GM19324 (cell line): ENCODE measurements around the gene WIPF1.

Experiments used
- ATAC-seq: cut with Tn5 transposase; IDR thresholded peaks from one replicate; pipeline ENCODE4 v1.9.1; 2021; ENCODE audit warnings: mild to moderate bottlenecking, moderate library complexity; ENCODE audit not compliant: unreplicated experiment, low FRiP score

The WIPF1 gene

GRCh38 chr2:174546519-174547506 is 50.8 kb downstream of the WIPF1 start:
- ATAC-seq = no peak

DNA sequence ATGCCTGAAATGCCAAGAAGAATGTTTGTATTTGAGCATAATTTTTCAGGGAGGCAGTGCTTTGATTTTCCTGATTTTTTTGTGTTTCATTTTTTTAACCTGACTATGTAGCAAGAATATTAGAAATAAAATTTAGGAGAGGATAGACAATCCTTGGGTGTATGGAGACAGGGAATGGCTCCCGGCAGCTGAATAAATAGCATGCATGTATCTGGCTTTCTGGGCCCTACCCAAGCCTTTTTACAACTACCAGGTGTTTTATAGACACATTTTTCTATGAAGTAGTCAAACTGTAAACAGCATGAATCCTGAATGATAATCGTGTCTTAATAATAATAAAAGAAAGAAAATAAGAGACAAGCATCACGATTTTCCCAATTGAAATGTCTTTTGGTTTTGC is 52.4 kb downstream of the WIPF1 start:
- ATAC-seq = no peak

DNA sequence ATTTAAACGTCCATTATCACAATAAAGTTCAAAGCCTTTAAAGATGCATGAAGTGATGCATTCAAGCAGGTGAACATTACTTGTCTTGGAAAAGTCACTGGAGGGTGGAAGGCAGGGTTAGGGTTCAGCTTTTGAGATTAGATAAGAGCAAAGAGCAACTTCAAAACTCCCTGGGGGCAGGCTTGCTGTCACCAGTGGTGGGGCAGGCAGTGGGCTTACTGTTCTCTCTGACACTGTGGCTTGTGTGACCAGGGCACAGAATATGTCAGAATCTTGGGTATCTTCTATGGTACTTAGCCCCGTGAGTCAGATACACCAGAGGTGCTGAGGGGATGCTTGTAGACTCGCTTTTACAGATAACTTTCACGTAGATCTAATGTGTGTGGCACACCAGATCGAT is 52.8 kb downstream of the WIPF1 start:
- ATAC-seq = no peak

GRCh38 chr2:174544156-174544555 is 53.4 kb downstream of the WIPF1 start:
- no peak for ATAC-seq

GRCh38 chr2:174540893-174541292 is 56.7 kb downstream of the WIPF1 start:
- no peak for ATAC-seq

DNA sequence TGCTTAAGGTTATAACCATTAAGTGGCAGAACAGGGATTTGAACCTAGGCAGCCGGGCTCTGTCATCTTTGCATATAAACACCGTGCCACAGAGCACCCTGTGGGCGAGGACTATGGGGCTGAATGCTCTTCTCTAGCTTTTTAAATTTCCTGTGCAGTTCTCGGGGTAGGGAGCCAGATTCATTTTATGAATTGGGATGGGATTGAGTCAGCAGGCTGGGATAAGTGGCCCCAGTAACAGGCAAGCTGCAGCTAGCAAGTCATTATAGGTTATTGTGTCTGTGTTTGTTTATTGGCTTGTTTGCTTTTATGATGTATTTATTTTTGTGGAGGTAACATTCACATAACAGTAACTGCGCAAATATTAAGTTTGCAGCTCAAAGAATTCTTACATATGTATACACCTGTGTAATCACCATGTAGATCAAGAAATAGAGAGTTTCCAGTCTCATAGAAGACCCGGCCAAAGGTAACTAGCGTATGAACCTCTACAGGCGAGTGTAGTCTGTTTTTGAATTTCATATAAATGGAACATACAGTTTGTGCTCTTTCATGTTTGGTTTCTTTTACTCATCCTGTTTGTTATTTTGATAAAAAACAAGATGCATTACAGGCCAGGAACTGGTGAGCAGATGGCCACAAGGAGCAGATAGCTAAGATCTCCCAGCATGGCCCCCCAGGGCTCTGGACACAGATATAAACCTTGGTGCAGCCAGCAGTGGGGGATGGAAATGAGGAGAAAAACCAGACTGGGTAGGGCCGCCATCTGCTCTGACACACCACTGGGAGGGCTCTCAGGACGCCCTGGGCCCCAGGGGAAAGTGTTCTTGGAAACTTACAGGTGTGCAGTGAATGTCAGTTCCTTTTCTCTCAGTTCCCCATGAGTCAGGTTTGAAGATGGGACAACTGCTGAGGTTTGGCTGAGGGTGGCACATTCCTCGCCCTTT is 61.6 kb downstream of the WIPF1 start:
- ATAC-seq = no peak

DNA sequence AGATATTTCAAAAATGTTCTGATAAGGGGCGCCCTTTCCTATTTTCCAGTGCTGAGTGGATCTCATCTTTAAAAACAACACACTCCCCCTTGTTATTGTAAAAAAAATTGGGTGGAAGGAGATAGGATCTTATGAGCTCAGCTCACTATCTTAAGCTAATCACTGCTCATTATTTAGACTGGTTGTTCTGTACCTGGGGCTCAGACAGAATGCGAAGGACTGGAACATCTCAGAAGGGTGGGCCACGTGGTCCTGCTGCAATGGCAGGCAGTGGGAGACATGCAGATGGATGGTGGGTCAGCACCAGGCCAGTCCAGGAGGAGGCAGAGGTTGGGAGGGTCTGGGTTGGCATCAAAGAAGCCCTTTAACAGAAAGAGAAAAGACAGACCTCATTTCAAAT is 62.5 kb downstream of the WIPF1 start:
- ATAC-seq = no peak

GRCh38 chr2:174529916-174530315 is 67.7 kb downstream of the WIPF1 start:
- no peak for ATAC-seq

- ATAC-seq = no peak
Measured at GRCh38 chr2:174527959-174528358, 69.6 kb downstream of the WIPF1 start.

DNA sequence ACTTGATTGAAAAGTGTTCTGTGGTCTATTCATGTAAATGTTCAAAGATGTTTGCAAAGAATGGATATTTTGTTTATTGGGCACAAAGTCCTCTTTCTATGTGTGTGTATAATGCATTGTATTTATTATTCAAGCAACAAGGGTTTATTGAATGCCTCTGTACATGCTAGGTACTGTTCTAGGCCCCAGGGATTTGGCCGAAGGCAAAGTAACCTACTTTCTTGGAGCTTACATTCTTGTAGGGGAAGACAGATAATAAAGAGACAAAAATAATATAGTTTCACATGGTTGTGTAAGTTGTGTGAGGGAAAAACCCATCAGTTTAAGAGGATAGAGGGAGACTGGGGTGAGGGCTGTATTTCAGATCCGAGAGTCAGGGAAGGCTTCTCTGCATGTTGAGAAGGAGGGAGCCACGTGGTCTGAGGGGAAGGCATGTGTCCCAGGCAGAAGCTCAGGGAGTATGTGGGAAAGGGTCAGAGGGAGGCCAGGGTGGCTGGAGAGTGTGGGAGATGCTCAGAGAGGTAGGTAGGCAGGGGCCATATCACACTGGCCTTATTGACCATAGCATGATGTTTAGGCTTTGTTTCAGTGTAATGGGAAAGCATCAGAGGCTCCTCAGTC is 70.4 kb downstream of the WIPF1 start:
- no peak for ATAC-seq

DNA sequence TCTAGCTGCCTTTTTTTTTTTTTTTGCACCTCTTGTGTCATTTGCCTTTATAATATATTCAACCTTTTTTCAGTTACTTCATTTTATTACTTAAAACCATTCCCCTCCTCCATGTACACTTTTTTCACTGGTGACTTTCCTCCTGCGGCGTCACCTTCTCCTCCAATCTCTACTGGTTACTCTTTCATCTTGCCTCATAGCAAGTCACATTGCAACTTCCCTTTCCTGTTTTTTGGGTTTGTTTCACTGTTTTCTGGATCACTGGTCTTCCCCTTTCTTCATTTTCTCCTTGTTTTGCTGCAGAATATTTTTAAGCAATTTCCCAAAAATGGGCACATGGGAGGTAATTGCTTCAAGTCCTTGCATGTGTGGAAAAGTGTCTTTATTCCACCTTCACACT is 73.1 kb downstream of the WIPF1 start:
- no peak for ATAC-seq

DNA sequence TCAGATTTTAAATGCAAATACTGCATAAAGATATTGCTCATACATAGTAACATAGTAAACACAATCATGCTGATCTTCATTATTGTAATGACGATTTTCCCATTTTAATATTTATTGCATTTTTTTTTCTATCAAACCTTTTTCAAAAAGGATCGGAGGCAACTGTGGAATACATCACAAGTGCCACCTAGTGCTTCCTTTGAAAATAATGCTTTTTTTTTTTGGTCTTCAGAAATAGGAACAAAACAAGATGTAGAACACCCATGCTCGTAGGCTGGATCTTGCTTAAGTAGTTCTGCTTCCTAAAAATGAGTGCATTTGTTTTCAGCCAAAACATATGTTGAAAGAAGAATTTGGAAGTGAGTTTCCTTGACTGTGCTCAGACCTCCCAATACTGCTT is 75.1 kb downstream of the WIPF1 start:
- no peak for ATAC-seq

DNA sequence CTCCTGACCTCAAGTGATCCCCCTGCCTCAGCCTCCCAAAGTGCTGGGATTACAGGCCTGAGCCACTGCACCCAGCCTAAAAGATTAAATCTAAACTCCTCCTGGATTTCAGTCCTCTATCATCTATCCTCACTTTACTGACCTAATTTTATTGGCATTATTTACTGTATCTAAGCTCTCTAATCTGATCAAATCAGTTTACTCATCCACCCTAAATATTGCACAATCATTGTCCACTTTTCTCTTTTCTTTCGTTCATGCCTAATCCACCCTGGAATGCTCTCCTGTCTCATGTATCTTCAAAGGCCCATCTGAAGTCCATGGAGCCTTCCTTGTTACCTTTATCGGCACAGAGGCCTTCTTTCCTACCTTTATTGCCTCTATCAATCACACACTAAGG is 79.2 kb downstream of the WIPF1 start:
- ATAC-seq = no peak

DNA sequence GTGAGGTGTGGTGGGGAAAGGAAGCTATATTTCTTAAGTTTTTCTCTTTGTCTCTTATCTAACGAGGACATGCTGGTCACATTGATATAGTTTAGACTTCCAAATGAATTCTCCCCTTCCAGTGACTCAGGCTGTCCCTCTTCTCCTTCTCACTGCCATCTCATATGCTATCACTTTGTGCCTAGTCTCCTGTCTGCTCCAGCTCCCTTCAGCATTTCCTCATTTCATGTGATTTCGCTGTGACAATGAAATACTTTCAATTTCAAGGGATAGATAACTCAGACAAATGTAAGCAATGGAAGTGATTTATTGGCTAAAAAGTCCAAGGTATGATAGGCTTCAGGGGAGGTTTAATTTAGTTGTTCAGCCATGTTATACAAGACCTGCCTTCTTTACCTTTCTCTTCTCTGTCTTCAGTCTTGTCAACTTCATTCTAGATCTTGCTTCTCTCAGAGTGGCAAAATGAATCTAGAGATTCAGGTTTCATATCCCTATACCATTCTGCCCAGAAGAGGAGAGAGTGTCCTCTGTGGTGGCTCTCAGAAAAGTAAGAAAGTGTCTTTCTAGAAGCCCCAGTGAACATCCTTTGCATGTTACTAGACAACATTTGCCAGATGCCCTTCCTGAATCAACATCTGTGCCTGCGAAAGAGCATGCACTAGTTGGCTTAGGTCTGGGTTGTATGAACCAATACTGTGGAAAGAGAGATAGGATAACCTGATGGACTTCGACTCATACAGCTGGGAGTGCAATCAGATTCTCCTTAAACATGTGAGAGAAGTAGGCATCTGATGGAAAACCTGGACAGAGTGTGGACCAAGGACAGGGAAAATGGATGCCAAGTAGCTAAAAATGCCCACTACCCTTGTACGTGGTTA is 80.9 kb downstream of the WIPF1 start:
- no peak for ATAC-seq

DNA sequence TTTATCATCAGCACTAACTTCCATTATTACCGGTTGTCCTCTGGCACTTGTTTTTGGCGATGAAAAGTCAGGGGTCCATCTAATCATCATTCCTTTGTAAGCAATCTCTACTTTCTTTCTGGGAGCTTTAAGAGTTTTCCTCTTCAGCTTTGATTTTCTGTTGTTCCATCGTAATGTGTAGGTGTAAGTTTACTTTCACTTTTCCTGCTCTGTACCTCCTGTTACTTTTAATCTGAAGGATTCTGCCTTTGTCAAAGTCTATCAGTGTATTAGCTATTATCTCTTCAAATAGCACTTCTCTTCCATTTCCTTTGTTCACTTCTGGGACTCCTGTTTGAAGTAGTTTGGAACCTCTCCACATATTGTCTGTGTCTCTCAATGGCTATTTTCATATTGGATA is 85.3 kb downstream of the WIPF1 start:
- no peak for ATAC-seq

- no peak for ATAC-seq
Measured at GRCh38 chr2:174511580-174512260, 85.9 kb downstream of the WIPF1 start.

- no peak for ATAC-seq
Measured at GRCh38 chr2:174510583-174511189, 86.9 kb downstream of the WIPF1 start.
